GM21528 (cell line): ENCODE data around the gene NSMCE1.

ENCODE experiments used
- ATAC-seq: cut with Tn5 transposase; IDR thresholded peaks from one replicate; pipeline ENCODE4 v1.9.1; 2021; ENCODE audit warnings: mild to moderate bottlenecking, moderate library complexity; ENCODE audit not compliant: unreplicated experiment, low FRiP score

NSMCE1 gene

GRCh38 chr16:27199736-27200135 is 68.8 kb downstream of the NSMCE1 start:
- ATAC-seq, result no peak

DNA sequence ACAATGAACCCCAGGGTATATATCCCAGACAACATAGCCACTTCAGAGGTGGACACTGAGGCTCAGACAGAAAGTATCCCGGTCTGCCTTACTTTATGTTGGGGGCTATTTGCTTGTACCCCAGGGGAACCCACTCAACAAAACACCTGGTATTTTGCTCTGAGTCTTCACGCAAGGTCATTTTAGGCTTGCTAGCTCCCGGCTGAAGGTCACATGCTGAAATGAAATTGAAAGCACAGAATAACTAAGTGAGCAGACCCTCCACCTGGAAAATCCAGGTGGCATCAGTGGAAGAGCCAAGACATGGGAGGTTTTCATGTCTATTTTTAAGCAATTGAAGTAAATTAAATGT is 69.4 kb downstream of the NSMCE1 start:
- ATAC-seq, result no peak

- ATAC-seq, result no peak
These were observed 69.9 kb downstream of the NSMCE1 start for GRCh38 chr16:27198451-27199234.

DNA sequence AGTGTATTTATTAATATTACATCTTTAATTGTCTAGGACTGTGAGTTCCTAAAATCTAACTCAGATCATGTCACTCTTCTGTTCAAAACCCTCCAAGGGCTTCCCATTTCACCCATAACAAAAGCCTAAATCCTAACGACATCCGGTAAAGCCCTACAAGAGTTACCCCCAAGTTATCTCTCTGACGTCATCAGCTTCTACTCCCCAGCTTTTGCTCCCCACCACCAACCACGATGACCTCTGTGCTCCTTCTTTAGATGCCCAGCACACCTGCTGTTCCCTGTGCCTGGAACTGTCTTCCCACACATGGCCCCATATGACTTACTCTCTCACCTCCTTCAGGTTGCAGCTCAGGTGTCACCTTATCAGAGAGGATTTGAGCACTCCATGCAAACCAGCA is 71.6 kb downstream of the NSMCE1 start:
- no peak for ATAC-seq

DNA sequence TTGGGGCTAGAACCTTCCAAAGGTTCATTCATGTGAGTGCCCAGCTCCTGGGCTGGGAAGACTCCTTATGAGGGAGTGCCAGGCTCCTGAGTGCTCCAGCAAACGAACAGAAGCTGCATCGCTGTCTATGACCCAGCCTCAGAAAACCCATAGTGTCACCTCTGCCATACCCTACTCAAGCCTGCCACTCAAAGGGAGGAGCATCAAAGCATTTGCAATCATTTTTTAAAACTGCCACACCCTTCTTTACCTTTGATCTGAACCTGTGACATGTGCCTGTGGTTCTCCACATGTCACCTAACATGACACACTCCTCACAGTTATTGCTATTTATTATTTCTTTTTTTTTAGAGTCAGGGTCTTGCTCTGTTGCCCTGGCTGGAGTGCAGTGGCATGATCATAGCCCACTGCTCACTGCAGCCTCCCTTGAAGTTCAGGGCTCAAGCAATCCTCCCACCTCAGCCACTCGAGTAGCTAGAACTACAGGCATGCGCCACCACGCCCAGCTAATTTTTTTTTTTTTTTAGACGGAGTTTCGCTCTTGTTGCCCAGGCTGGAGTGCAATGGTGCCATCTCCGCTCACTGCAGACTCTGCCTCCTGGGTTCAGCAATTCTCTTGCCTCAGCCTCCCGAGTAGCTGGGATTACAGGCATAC is 72.5 kb downstream of the NSMCE1 start:
- no peak for ATAC-seq

- ATAC-seq, result no peak
These were observed 73.4 kb downstream of the NSMCE1 start for GRCh38 chr16:27195076-27195741.

GRCh38 chr16:27193300-27193990 is 75.1 kb downstream of the NSMCE1 start:
- no peak for ATAC-seq

DNA sequence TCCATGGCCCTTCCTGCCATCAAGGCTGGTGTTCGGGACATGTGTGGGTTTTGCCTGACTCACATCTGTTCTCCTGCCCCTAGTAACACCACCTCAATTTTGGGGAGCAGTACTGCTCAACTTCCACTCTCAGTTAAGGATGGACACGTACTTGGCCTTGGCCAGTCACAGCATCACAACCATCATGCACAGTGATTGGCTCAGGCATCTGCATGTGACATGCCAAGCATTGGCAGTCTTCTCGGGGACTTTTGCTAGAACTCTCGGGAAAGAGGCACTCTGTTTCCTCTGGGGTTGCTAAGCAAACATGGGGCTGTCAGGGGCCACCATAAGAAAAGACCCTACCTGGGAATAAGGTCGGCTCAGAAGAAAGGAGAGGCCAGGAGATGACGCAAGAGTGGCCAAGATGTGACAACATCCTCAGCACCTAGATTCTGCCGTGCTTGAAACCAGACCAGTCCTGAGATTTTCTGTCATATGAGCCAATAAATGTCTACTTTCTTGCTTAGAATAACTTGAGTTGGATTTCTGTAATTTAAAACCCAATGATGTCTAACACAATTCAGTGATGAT is 77.1 kb downstream of the NSMCE1 start:
- ATAC-seq, result no peak

- ATAC-seq, result no peak
These were observed 78.2 kb downstream of the NSMCE1 start for GRCh38 chr16:27190316-27190871.

- no peak for ATAC-seq
These were observed 79.1 kb downstream of the NSMCE1 start for GRCh38 chr16:27189335-27189972.

GRCh38 chr16:27188633-27189032 is 79.9 kb downstream of the NSMCE1 start:
- no peak for ATAC-seq

DNA sequence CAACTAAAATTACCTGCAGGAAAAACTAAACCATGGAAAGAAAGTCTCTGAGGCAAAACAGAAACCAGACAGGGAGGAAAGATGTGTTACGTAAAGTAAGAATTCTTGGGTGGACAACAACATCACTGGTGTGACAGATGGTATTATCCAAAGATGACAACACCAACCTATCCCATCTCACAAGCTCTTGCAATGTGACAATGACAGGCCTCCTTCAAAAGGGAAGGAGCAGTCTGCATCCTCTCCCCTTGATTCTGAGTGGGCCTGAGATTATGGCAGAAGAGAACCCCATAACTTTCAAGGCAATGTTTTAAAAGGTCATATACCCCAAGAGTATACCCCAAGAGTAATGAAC is 82.8 kb downstream of the NSMCE1 start:
- ATAC-seq, result no peak

DNA sequence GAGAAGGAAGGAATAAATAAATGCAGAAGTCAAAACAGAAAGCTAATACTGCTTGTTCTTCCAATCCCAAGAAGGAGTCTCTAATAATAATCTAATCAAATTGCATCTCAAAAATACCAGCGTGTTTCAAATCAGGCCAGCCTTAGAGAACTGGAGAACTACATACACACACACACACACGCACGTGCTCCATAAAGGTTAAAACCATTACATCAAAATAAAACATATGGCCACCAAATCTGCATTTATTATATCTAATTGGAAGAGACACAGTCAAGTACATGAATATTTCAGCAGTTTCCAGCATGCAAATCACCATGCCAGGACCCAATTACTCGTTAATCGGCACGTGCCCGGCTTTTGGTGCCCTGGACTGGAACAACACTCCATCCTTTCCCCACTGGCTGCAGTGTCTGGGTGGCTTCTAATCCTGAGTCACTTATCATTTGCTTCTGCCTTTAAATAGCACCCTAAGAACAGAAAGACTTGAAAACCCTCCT is 85.6 kb downstream of the NSMCE1 start:
- ATAC-seq, result no peak

GRCh38 chr16:27181019-27181790 is 87.4 kb downstream of the NSMCE1 start:
- no peak for ATAC-seq

- ATAC-seq, result no peak
These were observed 89.0 kb downstream of the NSMCE1 start for GRCh38 chr16:27179500-27180072.

DNA sequence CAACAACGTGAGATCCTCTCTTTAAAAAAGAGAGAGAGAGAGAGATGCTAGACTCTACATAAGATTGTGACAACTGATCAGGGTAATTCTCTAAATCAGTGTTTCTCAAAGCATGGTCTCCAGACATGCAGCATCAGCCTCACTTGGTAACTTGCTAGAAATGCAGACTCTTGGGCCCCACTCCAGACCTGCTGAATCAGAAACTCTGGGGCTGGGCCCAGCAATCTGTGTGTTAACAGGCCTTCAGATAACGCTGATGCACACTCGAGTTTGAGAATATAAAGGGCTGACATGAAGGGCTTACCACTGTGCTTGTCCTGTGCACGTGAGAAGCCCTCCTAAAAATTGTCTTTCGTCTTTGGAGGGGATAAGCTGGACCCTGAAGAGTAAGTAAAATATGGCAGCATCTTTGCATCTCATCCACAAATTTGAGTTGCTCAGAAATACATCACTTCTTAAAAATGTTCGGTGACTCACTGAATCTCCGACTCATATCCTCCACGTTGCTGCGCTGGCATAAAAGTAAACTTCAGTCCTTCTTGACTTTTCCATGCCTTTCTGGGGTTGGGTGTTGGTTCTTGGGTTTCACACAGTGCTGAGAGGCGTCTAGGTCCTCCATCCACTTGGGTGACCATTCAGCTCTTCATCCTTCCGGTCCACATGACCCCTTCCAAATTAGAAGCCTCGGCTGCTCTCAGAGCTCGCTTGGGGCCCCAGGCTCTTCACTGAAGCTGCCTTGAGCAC is 91.4 kb downstream of the NSMCE1 start:
- no peak for ATAC-seq

- ATAC-seq, result no peak
These were observed 92.7 kb downstream of the NSMCE1 start for GRCh38 chr16:27175888-27176287.
